ENCODE results near the gene MPG. TPM values are rescaled to one million over a fixed set of nuclear protein-coding genes. Genes with fewer than 3 reads are reported as not detected.
"Not testable (repeated sequence)": the region's sequence is repeated elsewhere in the genome, so short reads cannot be mapped to it uniquely, and the experiment has no call there.

MPG gene
- total RNA-seq, 1 experiment from 2014 or later = 173 TPM

DNA sequence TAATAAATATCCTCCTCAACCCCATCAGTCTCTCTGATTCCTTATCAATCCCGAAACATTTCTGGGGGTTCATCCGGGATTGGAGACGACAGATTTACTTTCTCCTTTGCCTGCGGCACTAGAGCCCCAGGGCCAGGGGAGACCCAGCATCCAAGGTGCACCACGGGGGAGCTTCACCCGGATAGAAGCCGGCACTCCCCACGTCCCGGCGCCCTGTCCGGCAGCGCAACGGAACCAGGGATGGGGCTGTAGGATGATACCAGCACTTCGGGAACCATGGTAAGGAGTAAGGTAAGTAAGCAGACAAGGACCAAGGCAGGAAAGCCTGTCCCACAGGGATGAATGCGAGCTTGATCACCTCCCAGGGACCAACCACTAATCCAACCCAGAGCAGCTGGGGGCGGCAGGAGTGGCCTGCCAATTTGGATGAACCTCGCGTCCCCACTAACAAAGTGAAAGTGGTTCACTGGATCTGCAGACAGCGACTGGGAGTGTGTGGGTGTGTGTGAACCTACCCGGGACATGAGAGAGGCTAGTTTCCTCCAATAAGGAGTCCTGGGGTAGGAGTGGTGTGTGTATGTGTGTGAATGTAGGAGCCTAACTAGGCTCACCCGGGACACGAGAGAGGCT lies 36.5 kb upstream of the MPG start:
- Histone ChIP-seq H3K27me3 (replicated peaks) (no peaks in the 10 kb centered on the region), H3K36me3 (peaks cover 13% of the 10 kb centered on the region), H3K27ac (no peak overlapping the region), H3K4me1 (replicated peaks) (no peaks in the 10 kb centered on the region), H3K4me3 (no peak overlapping the region), H3K9me3 (replicated peaks) (no peaks in the 10 kb centered on the region)
- DNase-seq (ENCODE audit: low read depth in 1 of 2, low spot score in 2 of 2) = no peak

DNA sequence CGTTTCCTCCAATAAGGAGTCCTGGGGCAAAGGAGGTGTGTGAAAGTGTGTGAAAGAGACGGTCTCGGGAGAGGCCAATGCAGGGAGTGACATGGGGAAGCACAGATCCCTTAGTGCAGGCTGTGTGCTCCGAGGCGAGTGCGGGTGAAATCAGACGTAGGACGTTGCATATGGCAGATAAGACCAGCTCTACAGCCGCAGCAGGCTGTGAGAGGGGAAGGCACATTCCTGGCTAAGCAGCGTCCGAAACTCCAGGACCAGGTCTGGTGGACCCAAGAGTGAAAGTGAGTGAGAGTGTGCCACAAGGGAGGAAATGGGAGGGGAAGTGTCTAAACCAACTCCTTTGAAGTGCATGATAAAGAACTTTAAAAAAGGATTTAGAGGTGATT lies 36.0 kb upstream of the MPG start:
- H3K4me3 ChIP-seq = no peak overlapping the region
- H3K36me3 ChIP-seq = peaks cover 17% of the 10 kb centered on the region
- peak in 1 of 2 experiments; percentile 16 for DNase-seq (ENCODE audit: low read depth in 1 of 2, low spot score in 2 of 2)
- H3K4me1 ChIP-seq (replicated peaks) = no peaks in the 10 kb centered on the region
- H3K9me3 ChIP-seq (replicated peaks) = no peaks in the 10 kb centered on the region
- H3K27ac ChIP-seq = no peak overlapping the region
- no peaks in the 10 kb centered on the region for H3K27me3 ChIP-seq (replicated peaks)

DNA sequence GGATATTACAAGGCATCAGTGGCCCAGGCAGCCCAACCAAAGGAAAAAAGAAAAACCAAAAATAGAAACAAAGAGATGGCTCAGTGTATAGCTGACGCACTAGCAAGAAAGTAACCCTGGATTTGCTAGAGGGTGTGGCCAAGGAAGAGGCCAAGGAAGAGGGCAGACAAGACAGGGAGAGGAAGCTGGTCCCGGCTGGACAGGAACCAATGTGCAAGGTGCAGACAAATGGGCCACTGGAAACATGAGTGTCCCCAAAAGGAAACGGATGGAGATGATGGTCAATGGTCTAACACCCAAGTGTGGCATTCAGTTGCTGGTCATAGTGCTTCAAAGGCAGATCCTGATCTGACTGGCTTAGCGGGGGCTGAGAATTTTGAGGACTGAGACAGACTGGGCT lies 35.3 kb upstream of the MPG start:
- Histone ChIP-seq H3K27ac (no peak overlapping the region), H3K36me3 (peaks cover 21% of the 10 kb centered on the region), H3K9me3 (replicated peaks) (no peaks in the 10 kb centered on the region), H3K4me3 (no peak overlapping the region), H3K4me1 (replicated peaks) (no peaks in the 10 kb centered on the region), H3K27me3 (replicated peaks) (no peaks in the 10 kb centered on the region)
- no peak for DNase-seq (ENCODE audit: low read depth in 1 of 2, low spot score in 2 of 2)

DNA sequence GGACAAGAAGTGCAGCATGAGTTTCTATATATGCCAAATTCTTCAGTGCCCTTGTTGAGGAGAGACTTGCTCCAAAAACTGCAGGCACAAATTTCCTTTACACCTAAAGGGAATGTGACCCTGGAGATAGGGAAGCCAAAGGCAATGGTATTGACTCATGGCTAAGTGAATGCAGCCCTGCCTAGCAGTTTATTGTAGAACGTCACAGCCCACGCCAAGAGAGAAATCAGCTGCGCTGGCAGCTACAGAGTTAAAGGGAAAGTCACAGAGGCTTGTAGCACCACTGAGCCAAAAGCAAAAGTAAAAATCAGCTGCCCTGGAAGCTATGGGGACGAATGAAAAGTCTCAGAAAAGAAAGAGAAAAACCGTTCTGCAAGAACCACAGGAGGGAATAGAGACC lies 34.7 kb upstream of the MPG start:
- Histone ChIP-seq H3K4me3 (no peak overlapping the region), H3K4me1 (replicated peaks) (no peaks in the 10 kb centered on the region), H3K27me3 (replicated peaks) (no peaks in the 10 kb centered on the region), H3K9me3 (replicated peaks) (no peaks in the 10 kb centered on the region), H3K36me3 (peaks cover 25% of the 10 kb centered on the region), H3K27ac (no peak overlapping the region)
- DNase-seq (ENCODE audit: low read depth in 1 of 2, low spot score in 2 of 2) = no peak

DNA sequence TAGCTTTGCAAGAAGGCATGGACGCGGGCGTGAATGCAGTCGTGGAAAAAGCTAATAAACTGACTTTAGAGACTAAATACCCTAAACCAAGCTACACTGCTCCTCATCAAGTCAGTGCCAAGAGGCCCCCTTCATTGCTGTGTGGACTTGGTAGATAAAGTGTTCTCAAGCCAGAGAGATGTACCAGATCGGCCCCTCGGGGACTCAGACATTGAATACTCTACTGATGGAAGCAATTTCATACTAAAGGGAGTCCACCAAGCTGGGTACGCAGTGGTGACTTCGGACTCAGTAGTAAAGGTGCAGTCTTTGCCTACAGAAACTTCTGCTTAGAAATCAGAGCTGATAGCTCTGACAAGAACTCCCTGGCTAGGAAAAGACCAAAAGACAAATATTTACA lies 33.4 kb upstream of the MPG start:
- H3K27me3 ChIP-seq (replicated peaks) = no peaks in the 10 kb centered on the region
- H3K4me1 ChIP-seq (replicated peaks) = no peaks in the 10 kb centered on the region
- H3K4me3 ChIP-seq = no peak overlapping the region
- H3K27ac ChIP-seq = no peak overlapping the region
- DNase-seq (ENCODE audit: low read depth in 1 of 2, low spot score in 2 of 2) = no peak
- H3K9me3 ChIP-seq (replicated peaks) = no peaks in the 10 kb centered on the region
- H3K36me3 ChIP-seq = peaks cover 26% of the 10 kb centered on the region

DNA sequence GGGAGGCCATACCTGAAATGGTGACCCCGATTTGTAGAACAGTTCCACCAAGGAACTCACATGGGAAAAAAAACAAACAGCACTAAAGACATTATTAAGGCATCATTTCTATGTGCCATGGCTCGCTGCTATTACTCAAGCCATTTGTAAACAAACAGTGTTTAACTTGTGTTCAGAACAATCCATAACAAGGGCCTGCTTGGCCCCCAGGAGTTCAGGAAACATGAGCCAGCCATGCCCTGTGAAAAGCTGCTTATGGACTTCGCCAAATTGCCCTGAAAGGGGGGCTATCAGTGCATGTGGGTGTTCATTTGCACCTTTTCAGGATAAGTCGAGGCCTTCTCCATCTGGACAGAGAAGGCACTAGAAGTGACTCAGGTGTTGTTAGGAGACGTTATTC lies 32.6 kb upstream of the MPG start:
- H3K27ac ChIP-seq = no peak overlapping the region

DNA sequence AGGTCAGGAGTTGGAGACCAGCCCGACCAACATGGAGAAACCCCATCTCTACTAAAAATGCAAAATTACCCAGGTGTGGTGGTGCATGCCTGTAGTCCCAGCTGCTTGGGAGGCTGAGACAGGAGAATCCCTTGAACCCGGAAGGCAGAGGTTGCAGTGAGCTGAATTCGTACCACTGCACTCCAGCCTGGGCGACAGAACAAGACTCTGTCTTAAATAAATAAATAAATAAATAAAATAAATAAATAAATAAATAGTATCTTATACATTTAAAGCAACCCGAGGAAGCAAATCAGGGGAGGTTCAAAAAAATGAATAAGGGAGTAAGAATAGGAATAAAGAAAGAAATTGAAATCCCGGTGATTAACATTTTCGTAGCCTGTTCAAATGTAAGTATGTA lies 31.5 kb upstream of the MPG start:
- not testable (repeated sequence) for H3K9me3 ChIP-seq (replicated peaks); H3K27me3 ChIP-seq (replicated peaks); H3K4me1 ChIP-seq (replicated peaks); H3K4me3 ChIP-seq; DNase-seq (ENCODE audit: low read depth in 1 of 2, low spot score in 2 of 2); H3K27ac ChIP-seq
- H3K36me3 ChIP-seq = peaks cover 43% of the 10 kb centered on the region

More for the DNA sequence above, 32.6 kb upstream of the MPG start:
- no peaks in the 10 kb centered on the region for H3K9me3 ChIP-seq (replicated peaks)
- H3K36me3 ChIP-seq = peaks cover 32% of the 10 kb centered on the region
- DNase-seq (ENCODE audit: low read depth in 1 of 2, low spot score in 2 of 2) = no peak
- H3K4me3 ChIP-seq = no peak overlapping the region
- no peaks in the 10 kb centered on the region for H3K4me1 ChIP-seq (replicated peaks)
- no peaks in the 10 kb centered on the region for H3K27me3 ChIP-seq (replicated peaks)

DNA sequence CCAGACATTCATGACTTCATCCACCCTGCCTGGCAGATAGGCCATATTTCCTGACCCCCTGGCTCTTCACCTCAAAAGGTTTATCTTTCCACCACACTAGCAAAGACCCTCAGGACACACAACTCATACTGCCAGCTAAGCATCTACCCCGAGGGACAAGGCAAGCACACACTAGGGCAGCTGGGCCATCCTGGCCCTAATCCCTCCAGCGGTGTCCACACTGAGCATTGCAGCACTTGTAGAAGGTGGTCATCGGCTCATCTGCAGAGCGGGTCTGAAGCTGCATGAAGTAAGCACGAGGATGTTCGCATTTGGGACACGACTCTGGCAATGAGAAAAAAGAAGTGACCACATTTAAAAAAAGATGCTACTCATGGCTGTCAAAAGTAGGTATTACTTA lies 30.8 kb upstream of the MPG start:
- no peaks in the 10 kb centered on the region for H3K27me3 ChIP-seq (replicated peaks)

DNA sequence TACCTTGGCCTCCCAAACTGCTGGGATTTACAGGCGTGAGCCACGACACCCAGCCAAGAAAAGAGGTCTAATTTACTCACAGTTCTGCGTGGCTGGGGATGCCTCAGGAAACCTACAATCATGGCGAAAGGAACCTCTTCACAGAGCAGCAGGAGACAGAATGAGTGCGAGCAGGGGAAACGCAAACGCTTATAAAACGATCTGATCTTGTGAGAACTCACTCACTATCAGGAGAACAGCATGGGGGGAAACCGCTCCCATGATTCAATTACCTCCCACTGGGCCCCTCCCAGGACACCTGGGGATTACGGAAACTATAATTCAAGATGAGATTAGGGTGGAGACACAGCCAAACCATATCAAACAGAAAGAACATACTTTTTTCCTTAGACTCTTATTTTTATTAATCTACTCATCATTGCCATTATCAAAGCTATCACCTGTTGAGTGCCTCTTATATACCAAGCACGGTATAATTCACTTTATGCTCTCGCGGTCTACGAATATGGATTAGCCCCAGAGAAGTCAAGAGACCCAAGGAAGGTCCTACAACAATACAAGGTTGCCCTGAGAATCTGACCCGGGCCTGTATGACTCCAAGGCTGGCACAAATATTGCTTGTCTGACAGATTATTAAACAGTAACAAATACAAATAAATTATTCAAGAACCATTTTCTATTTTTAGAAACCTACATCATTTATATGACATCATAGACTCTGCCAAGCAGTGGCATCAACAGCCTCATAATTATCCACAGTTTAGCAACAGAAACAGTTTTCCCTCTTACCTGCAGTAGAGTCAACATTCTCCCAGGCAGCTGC lies 27.0 kb upstream of the MPG start:
- H3K27ac ChIP-seq = no peak overlapping the region
- DNase-seq (ENCODE audit: low read depth in 1 of 2, low spot score in 2 of 2) = no peak
- H3K27me3 ChIP-seq (replicated peaks) = no peaks in the 10 kb centered on the region
- H3K36me3 ChIP-seq = peaks cover 47% of the 10 kb centered on the region
- H3K4me3 ChIP-seq = no peak overlapping the region
- H3K4me1 ChIP-seq (replicated peaks) = peaks cover 4% of the 10 kb centered on the region
- H3K9me3 ChIP-seq (replicated peaks) = no peaks in the 10 kb centered on the region

More for the DNA sequence above, 30.8 kb upstream of the MPG start:
- no peak overlapping the region for H3K27ac ChIP-seq
- no peak for DNase-seq (ENCODE audit: low read depth in 1 of 2, low spot score in 2 of 2)
- peaks cover 44% of the 10 kb centered on the region for H3K36me3 ChIP-seq
- H3K9me3 ChIP-seq (replicated peaks) = no peaks in the 10 kb centered on the region
- H3K4me3 ChIP-seq = no peak overlapping the region
- H3K4me1 ChIP-seq (replicated peaks) = no peaks in the 10 kb centered on the region

DNA sequence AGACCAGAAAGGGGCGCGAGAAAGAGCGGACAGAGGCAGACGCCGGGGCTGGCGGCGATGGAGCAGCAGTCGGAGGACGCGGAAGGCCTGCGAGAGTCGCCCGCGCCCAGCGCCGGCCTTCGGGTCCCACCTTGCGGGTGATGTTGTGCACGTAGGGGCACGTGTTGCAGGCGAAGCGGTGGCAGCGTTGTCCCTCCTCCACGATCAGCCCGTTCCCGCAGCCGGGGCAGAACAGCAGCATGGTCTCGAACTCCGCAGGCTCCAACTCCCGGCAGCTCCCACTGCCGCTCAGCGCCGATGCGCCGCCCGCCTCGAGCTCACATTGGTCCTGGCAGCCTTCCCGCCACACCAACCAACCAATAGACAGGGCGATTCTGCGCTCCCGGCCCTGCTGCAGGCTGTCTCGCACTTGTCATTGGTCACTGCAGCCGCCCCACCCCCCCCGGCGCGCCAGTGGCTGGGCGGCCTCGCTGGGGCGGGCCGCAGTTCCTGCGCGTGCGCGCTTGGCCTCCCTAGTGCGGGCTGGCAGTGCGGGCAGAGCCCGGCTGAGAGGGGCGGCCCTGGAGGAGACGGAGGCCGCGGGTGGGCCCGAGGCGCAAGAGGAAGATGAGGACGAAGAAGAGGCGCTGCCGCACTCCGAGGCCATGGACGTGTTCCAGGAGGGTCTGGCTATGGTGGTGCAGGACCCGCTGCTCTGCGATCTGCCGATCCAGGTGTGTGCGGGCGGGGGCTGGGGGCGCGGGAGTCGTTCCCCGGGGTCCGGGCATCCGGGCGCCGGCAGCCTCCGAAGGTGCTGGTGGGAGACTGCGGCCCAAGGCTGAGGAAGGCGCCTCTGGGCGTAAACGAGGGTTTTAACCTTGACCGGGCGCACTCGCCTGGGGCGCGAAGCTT lies 24.4 kb upstream of the MPG start, which contains the start of the genes POLR3K and SNRNP25:
Gene POLR3K (minus strand): TSS at position 263 of the 891 bp plus-strand sequence. CDS start 22 bp downstream, at position 241.
Gene SNRNP25 (plus strand): TSS at position 483 of the 891 bp plus-strand sequence. CDS start 189 bp downstream, at position 672.
- Histone ChIP-seq H3K27ac (no peak within 1 kb of the TSS), H3K4me3 (peak within 1 kb of the TSS; percentile 61), H3K4me1 (replicated peaks) (peaks cover 4% of the 10 kb centered on the region), H3K36me3 (peaks cover 59% of the 10 kb centered on the region), H3K27me3 (replicated peaks) (no peaks in the 10 kb centered on the region), H3K9me3 (replicated peaks) (no peaks in the 10 kb centered on the region)
- peak; percentile 96 to 99 for DNase-seq (ENCODE audit: low read depth in 1 of 2, low spot score in 2 of 2)

DNA sequence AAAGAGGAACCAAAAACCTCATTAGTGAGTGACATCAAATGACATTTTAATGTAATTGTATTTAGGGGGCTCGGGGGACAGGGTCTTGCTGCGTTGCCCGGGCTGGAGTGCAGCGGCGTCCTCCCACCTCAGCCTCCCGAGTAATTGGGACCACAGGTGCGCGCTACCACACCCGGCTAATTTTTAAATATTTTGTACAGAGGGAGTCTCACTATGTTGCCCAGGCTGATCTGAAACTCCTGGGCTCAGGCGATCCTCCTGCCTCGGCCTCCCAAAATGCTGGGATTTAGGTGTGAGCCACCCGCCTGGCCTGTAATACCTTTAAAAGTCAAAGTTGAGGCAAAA lies 23.8 kb upstream of the MPG start:
- DNase-seq (ENCODE audit: low read depth in 1 of 2, low spot score in 2 of 2) = no peak
- Histone ChIP-seq H3K27me3 (replicated peaks) (no peaks in the 10 kb centered on the region), H3K9me3 (replicated peaks) (no peaks in the 10 kb centered on the region), H3K4me1 (replicated peaks) (peaks cover 4% of the 10 kb centered on the region), H3K27ac (no peak overlapping the region), H3K36me3 (peaks cover 65% of the 10 kb centered on the region), H3K4me3 (peak overlapping the region; percentile 61)

DNA sequence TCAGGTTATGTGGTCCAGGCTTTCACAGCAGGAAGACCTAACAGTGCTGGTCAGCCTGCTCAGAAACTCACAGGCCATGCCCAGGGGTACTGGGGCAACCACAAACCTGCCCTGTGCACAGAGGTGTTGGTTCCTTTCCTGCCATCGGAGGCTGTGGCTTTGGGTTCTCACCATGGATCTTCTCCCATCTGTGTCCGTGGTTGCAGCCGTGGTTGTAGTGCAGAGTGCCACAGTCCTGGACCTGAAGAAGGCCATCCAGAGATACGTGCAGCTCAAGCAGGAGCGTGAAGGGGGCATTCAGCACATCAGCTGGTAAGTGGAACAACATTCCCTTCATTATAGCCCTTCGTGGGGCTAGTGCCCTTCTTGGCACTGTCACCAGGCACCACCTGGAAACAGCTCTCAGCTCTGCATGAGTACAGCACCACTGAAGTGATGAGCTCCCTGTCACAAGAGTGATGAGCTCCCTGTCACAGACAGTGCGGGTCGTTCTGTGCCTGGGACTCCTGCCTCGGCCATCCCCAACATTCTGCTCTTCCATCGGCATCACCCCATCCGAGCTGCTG lies 22.4 kb upstream of the MPG start:
- peaks cover 71% of the 10 kb centered on the region for H3K36me3 ChIP-seq
- DNase-seq (ENCODE audit: low read depth in 1 of 2, low spot score in 2 of 2) = no peak
- H3K27me3 ChIP-seq (replicated peaks) = no peaks in the 10 kb centered on the region
- no peak overlapping the region for H3K4me3 ChIP-seq
- peaks cover 4% of the 10 kb centered on the region for H3K4me1 ChIP-seq (replicated peaks)
- no peaks in the 10 kb centered on the region for H3K9me3 ChIP-seq (replicated peaks)
- no peak overlapping the region for H3K27ac ChIP-seq

DNA sequence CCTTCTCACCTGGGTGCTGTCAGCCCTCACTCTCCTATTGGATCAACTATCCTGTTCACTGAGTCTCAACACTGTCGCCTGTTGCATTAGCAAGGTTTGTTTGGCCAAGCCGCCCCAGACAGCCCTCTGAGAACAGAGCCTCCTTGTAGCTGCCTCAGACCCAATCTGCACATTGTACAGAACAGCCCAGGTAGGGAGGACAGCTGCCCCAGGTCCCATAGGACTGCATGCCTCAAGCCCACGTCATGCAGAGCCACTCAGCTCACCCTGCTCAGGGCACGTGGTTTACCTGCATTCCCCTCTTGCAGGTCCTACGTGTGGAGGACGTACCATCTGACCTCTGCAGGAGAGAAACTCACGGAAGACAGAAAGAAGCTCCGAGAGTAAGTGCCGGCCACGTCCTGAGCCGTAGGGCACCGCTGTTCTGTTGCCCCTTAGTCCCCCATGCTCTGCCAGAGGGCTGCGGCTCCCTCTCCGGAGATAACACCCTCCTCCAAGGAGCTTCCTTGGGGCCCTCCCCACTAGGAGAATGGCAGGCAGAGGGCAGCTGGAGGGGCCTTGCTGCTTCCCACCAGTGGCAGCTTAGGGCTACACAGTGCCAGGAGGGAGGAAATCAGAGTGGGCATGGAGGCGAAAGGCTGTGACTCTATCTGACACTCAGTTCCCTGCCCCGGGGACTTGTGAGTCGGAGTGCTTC lies 21.6 kb upstream of the MPG start:
- DNase-seq (ENCODE audit: low read depth in 1 of 2, low spot score in 2 of 2) = no peak
- H3K9me3 ChIP-seq (replicated peaks) = no peaks in the 10 kb centered on the region
- H3K4me3 ChIP-seq = no peak overlapping the region
- no peaks in the 10 kb centered on the region for H3K27me3 ChIP-seq (replicated peaks)
- peaks cover 69% of the 10 kb centered on the region for H3K36me3 ChIP-seq
- H3K4me1 ChIP-seq (replicated peaks) = peaks cover 4% of the 10 kb centered on the region
- no peak overlapping the region for H3K27ac ChIP-seq

Data from SJSA1 (cell line).